Urothelium cell line (cell line): Measurements from ENCODE around the gene TUT7.
A peak's percentile ranks its signal among the peaks of the same experiment; 100 is the strongest.
"Not testable (repeated sequence)": the region's sequence is repeated elsewhere in the genome, so short reads cannot be mapped to it uniquely, and the experiment has no call there.

Experiments used
- DNase-seq: peaks from one replicate; pipeline ENCODE4 v3.0.0; 2011; ENCODE audit warnings: low spot score, mixed read lengths
- FAIRE-seq: peaks from 2 replicates; lab custom pipeline; 2011; peaks lifted over from hg19 to GRCh38; lab: Jason Lieb, UNC

The TUT7 gene, protein sequence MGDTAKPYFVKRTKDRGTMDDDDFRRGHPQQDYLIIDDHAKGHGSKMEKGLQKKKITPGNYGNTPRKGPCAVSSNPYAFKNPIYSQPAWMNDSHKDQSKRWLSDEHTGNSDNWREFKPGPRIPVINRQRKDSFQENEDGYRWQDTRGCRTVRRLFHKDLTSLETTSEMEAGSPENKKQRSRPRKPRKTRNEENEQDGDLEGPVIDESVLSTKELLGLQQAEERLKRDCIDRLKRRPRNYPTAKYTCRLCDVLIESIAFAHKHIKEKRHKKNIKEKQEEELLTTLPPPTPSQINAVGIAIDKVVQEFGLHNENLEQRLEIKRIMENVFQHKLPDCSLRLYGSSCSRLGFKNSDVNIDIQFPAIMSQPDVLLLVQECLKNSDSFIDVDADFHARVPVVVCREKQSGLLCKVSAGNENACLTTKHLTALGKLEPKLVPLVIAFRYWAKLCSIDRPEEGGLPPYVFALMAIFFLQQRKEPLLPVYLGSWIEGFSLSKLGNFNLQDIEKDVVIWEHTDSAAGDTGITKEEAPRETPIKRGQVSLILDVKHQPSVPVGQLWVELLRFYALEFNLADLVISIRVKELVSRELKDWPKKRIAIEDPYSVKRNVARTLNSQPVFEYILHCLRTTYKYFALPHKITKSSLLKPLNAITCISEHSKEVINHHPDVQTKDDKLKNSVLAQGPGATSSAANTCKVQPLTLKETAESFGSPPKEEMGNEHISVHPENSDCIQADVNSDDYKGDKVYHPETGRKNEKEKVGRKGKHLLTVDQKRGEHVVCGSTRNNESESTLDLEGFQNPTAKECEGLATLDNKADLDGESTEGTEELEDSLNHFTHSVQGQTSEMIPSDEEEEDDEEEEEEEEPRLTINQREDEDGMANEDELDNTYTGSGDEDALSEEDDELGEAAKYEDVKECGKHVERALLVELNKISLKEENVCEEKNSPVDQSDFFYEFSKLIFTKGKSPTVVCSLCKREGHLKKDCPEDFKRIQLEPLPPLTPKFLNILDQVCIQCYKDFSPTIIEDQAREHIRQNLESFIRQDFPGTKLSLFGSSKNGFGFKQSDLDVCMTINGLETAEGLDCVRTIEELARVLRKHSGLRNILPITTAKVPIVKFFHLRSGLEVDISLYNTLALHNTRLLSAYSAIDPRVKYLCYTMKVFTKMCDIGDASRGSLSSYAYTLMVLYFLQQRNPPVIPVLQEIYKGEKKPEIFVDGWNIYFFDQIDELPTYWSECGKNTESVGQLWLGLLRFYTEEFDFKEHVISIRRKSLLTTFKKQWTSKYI (N-terminal part only)

DNA sequence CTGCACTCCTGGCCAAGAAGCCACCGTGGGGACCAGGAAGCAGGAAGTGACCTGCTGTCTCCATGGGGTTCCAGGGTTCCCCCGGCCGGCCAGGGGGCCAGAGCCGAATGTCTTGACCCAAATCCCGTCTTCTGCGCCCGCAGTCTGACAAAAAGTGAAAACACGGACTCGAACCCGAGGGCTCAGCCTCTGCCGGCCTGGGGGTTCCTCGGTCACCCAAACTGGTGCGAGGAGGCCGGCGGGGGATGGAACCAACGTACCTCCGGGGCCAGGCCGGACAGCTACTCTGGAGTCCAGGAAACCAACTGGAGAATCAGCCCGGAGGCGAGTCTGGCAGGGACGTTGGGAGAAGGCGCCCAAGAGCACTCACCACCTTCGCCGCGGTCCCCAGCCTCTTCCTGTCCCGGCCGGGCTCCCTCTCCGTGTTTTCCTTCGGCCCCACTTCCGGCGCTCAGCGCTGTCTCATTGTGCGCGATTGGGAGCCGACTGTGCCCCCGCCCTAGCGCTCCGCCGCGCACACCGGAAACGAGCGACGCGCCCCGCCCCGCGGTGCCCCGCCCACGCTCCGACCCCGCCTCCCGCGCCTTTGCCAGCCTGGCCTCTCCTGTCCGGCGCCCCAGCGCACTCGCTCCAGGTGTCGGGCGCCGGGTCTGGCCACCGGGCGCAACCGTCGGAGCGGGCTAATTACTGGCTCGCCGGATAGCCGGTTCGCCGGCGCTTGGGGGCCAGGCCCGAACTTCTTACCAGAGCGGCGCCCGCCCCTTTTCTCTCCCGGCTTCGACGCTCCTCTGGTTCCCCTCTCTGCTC is at the start of gene TUT7:
Gene TUT7, minus strand, starts transcription at position 400 of the 807 bp plus-strand sequence. CDS start 1,211 bp downstream, outside the sequence.
- peak; percentile 96 for DNase-seq
- FAIRE-seq, result no peak

DNA sequence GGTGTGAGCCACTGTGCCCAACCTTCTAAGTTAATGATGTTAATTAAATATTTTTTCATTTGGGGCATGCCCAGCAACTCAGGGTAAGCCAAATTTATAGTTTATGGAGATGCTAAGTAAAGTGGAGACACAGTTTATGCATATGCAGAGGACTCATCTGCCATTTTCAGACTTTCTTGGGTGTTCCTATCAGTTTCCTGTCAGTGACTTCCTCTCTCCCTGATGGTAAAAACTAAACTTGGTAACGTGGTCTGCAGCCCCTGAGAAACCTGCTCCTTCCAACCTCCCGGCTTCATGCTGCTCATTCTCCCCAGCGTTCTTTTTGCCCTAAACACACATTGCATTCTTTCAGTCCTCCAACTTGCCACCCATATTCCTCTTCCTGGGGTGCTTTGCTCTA is 48.4 kb upstream of the TUT7 start:
- DNase-seq (no peak), FAIRE-seq (no peak)

DNA sequence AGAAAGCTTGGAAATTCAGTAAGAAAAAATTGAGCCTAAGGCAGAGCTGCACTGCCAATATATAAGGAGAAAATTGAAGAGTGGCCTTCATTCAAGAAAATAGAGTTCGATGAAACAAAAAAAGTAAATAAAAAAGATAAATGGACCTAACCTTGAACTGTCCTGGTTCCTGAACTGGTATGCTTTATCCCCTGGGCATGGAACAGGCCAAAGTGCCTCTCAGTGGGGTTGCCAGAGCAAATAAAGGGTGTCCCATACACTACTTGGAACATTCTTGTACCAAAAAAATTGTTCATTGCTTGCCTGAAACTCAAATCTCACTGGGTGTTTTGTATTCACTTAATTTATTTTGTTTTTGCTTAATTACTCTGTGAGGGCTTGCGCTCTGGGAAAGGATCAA is 42.2 kb upstream of the TUT7 start:
- DNase-seq (no peak), FAIRE-seq (no peak)

DNA sequence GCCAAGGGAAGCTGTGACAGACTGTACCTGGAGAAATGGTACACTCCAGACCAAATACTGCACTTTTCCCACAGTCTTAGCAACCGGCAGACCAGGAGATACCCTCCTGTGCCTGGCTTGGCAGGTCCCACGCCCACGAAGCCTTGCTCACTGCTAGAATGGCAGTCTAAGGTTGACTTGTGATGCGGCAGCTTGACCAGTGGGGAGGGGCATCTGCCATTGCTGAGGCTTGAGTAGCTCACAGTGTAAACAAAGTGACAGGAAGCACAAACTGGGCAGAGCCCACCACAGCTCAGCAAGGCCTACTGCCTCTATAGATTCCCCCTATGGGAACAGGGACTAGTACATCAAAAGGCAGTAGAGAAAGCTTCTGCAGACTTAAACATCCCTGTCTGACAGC is 36.0 kb upstream of the TUT7 start:
- DNase-seq, FAIRE-seq: not testable (repeated sequence)

DNA sequence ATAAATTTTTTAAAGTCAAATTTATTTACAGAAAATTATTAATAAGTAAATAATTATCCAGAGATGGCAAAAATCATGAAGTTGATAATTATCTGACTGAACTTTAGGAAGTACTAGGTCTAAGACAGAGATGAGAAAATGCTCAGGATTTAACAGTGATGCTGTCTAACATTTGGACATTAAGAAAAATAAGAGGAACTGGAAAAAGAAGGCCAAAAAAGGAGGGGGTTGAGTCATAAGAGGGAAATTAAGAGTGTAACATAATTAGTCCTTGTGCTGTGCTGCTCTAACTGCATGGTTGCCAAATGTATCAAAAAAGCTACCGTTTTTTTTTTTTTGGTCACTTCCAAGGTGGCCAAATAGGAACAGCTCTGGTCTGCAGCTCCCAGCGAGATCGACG is 35.4 kb upstream of the TUT7 start:
- FAIRE-seq (no peak), DNase-seq (no peak)

DNA sequence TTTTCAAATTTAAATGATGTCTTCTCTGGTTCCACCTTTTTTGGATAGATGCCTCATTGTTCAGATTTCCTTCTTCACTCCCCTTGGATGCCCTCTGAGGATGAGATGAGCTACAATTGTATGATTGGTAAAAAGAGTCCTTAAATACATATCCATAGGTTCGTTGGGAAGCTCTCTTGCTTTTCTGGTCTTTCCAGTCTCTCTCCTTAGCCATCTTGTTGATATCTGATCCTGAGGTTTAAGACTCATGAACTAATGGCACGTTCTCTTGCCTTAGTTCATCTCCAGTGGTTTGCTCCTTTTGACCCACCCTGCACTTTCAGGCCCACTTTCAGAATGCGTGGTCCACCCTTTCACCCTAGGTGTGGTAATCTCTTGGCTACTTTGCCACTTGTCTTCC is 33.2 kb upstream of the TUT7 start:
- FAIRE-seq (no peak), DNase-seq (no peak)

DNA sequence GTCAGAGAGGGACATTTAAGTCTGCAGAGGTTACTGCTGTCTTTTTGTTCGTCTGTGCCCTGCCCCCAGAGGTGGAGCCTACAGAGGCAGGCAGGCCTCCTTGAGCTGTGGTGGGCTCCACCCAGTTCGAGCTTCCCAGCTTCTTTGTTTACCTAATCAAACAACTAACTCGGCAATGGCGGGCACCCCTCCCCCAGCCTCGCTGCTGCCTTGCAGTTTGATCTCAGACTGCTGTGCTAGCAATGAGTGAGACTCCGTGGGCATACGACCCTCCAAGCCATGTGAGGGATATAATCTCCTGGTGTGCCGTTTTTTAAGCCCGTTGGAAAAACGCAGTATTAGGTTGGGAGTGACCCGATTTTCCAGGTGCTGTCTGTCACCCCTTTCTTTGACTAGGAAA is 28.8 kb upstream of the TUT7 start:
- not testable (repeated sequence) for FAIRE-seq

DNA sequence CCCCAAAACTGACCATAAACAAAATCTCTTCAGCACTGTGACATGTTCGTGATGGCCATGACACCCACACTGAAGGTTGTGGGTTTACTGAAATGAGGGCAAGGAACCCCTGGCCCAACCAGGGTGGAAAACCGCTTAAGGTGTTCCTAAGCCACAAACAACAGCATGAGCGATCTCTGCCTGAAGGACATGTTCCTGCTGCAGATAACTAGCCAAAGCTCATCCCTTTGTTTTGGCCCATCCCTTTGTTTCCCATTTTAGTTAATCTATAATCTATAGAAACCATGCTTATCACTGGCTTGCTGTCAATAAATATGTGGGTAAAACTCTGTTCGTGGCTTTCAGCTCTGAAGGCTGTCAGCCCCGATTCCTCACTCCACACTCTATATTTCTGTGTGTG is 21.8 kb upstream of the TUT7 start:
- no peak for FAIRE-seq
- no peak for DNase-seq

More for the DNA sequence above, 28.8 kb upstream of the TUT7 start:
- not testable (repeated sequence) for DNase-seq

DNA sequence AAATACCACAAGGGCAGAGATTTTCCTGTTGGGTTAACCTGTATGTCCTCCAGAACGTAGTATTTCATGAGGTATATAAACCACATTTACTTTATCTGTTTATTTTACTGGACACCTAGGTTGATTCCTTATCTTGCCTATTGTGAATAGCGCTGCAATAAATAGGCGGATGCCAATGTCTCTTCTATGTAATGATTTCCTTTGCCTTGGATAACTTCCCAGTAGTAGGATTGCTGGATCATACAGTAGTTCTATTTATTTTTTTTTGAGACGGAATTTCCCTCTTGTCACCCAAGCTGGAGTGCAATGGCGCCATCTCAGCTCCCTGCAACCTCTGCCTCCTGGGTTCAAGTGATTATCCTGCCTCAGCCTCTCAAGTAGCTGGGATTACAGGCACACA is 15.6 kb upstream of the TUT7 start:
- DNase-seq (no peak), FAIRE-seq (no peak)

DNA sequence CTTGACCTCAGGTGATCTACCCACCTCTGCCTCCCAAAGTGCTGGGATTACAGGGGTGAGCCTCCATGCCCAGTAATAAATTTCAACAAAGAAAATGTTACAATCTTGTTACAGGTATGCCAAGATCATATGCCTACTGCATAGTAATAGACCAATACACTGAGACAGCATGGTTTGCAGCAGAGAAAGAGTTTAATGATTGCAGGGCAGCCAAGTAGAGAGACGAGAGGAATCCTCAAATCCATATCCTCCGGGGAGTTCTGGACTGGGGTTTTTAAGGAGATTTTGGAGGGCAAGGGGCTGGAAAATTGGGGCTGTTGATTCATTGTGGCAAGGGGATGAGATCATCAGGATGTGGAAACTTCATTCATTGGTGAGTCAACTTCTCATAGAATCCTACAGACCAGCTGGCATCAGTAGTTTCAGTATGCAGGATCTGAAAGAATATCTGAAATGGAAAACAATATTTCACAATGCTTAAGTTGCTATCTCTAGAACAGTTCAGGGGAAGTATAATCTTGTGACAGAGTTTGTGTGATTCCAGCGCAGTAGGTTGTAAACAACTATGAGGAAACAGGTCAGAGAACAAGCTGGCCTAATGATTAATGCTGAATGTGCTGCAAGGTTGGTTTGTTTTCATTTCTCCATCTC is 14.8 kb upstream of the TUT7 start:
- FAIRE-seq (no peak), DNase-seq (peak; percentile 49)

DNA sequence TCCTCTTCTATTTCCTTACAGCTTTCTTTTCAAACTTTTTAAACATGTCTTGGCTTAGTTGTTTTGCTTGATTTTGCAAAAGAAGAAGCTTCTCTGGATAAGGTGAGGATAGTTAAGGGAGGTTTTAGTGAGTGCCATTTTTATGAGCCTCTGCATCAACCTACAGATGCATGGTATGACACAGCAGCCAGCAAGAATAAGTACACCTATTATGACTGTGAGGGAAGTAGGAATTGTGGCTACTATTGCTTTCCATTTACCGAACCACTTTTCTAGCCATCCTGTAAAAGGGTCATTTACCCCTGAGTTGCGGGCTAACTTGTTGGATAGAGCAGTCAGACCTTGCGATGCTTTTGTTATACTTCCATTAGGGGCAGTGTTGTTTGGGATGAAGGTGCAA is 7.0 kb upstream of the TUT7 start:
- DNase-seq (no peak), FAIRE-seq (no peak)

DNA sequence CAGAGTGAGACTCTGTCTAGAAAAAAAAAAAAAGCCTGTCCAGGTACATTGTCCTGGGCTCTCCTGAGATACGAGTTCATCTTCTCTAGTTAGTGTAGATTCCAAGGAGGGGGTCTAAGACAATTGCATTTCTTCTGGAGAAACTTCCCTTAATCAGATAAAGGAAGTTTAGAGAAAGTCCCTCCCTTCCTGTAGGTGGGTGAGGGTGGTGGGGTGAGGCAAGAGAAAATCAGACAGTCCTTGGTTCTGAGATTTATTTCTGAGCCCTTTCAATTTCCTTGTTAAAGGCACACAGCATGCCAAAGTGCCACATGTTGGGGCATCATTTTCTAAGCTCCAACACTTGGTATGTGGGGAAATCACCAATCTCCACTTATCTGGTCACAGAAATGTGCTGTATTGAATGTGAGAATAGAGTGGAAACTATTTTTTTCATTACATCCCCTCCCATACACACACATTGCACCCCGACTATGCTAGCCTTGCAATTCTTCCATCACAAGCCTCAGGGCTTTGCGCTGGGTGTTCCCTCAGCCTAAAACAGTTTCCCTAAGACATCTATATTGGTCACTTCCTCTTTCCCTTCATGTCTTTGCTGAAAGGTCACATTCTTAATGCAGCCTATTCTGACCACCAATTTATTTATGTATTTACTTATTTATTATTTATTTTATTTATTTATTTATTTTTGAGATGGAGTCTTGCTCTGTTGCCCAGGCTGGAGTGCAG is 5.1 kb upstream of the TUT7 start:
- FAIRE-seq (no peak), DNase-seq (no peak)

DNA sequence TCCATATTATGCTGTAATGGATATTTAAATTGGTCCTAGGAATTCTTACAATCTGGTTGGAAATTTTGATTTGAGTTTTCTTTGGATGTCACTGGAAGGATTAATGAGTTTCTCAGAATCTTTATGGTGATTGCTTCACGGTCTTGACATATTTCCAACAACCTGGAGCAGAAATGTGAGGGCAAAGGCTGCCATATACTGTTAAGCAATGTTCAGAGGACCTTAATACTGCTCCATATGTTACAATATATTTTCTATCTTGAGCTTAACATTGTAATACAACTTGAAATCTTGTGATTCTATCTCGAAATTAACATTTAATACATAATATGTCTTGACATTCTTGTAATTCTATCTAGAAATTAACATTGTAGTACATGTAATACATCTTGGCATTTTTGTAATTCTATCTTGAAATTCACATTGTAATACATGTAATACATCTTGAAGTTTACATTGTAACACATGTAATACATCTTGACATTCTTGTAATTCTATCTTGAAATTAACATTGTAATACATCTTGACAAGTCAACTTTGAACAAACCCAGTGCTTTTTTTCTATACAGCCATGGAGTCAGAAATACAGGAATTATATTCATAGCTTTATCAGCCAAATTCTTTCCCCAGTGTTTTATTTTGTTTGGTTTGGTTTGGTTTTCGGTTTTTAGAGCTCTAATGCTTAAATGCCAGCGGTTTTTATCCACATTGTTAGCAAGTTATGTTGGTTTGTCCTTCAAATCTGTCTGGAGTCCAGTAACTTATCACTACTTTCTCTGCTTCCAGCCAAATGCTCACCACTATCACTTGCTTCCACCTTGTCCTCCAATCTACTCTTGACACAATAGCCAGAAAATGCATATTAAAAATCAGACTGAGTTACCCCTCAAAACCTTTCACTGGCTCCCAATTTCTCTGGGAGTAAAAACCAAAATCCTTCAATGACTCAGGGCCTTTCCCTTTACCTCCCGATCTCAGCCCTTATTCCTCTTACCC is 3.0 kb upstream of the TUT7 start:
- no peak for FAIRE-seq
- no peak for DNase-seq

DNA sequence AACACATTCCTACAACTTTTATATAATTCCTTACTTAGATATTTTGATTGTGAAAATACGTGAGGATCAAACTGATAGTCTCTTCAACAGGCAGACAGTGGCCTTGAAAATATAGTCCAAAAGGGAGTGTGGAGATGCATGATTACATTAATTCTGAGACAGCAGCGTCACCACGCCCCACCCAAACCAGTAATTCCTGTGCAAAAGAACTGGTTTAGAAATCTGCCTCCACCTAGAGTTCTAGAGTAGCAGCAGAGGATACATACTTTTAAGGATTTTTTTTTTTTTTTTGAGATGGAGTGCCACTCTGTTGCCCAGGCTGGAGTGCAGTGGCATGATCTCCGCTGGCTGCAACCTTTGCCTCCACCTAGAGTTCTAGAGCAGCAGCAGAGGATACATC is 1.6 kb upstream of the TUT7 start:
- FAIRE-seq, result no peak
- DNase-seq, result no peak

DNA sequence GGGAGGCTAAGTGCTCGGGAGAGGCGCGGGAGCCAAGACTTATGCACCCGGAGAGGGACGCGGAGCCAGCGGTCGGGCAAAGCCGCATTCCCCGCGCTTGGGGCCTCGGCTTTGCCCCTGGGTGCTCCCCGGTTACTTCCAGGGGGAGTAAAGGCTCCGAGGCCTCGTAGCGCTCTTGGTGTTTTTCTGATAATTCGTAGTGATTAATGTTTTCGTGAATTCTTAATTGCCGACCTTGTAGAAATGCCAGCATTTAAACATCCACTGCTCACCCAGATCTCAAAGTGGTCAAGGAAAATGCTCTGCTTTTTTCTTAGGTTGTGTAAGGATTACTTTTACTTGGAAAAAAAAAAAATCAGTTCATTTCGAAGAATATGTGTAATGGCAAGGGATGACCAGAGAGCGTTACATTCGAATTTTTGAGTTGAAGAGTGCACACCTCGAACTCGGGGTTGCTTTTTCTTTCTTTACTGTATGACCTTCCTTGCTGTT is 654 bp upstream of the TUT7 start:
- DNase-seq (peak; percentile 20), FAIRE-seq (no peak)

DNA sequence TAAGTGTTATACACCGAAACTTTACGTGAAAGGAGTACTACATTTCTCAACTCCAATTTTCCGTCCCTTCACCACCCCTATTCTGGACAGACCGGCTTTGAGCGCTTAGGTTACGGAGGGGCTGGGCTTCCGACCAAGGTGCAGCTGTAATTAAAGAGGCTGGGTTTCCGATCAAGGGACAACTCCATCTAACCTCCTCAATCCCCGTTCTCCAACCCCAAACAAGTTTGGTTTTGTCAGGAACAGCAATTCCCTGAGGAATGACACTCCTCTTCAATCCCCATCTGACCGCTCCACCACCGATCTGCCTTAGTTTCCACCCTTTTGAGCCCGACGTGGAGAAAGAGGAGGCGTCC is 577 bp downstream of the TUT7 start:
- DNase-seq (peak; percentile 13), FAIRE-seq (no peak)

DNA sequence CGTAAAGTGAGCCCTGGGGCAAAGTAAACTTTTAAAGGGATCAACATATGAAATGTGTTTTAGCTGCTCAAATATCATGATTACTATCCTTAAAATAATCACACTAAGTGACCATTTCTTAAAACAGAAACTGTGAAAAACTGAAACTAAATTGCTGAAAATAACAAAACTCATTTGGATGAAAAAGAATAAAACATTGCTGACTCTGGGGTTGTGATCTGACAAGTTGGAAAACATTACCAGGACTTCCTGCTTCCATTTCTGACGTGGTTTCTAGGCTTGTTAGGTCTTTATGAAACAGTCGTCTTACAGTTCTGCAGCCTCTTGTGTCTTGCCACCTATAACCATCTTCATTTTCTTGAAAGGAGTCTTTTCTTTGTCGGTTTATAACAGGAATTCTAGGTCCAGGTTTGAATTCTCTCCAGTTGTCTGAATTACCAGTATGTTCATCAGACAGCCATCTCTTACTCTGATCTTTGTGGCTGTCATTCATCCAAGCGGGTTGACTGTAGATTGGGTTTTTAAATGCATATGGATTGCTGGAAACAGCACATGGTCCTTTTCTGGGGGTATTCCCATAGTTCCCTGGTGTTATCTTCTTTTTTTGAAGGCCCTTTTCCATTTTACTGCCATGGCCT is 1.7 kb downstream of the TUT7 start:
- DNase-seq, result no peak
- FAIRE-seq, result no peak
